Measurements from ENCODE around the gene BCAN. TPM values are rescaled to one million over a fixed set of nuclear protein-coding genes. Genes with fewer than 3 reads are reported as not detected.

The BCAN gene
- total and polyA plus RNA-seq, 2 of the 8 experiments (the other 6 are each of a cell fraction or from before 2014, with no cell fraction given) = 4.5 to 24.0 TPM

DNA sequence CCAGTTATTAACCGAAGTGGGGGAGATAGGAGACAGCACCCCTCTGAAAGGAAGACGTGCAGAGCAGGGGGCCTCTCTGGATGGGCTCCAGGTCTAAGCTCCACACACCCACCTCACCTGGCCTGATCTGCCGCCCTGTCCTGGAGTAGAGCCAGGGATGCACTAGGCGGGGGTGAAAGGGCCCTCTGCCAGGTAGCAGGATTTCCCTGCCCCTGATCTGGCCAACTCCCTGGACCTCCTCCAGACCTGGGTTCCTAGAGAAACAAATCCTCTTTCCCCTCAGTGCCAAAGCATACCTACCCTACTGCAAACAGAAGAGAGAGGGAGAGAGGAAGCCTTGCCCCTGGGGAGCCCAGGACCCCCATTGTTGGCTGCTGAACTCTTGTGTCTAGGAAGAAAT is 61.4 kb downstream of the BCAN start:
- Histone ChIP-seq H3K9me3 (ENCODE audit: insufficient read depth in 2 of 2, low read depth in 1 of 2, low read length in 1 of 2) (no peaks in the 10 kb centered on the region), H3K4me1 (replicated peaks in 1 of 4; ENCODE audit: control insufficient read depth in 3 of 4, insufficient read depth in 4 of 4, low read length in 3 of 4) (peaks cover 15 to 32% (median 22%) of the 10 kb centered on the region in 4 experiments), H2AFZ (ENCODE audit: low read length) (no peak overlapping the region), H3K18ac (ENCODE audit: extremely low read depth, low read length) (peak overlapping the region; percentile 24; the same call in 1 of the 2 replicates), H3K4ac (replicated peaks; ENCODE audit: insufficient read length, low read depth, low read length) (no peak overlapping the region), H3K56ac (replicated peaks; ENCODE audit: insufficient read length, low read depth, low read length) (no peak overlapping the region), H2BK20ac (ENCODE audit: low read length) (no peak overlapping the region), H3K23ac (ENCODE audit: insufficient read length) (no peak overlapping the region), H3K79me1 (ENCODE audit: low read depth, low read length) (peaks cover 4% of the 10 kb centered on the region; the same call in 1 of the 2 replicates), H3K4me2 (ENCODE audit: insufficient read depth in 1 of 2, low read depth in 2 of 2, low read length in 2 of 2) (peak overlapping the region; percentile 77 to 94), H2BK15ac (ENCODE audit: low read length) (no peak overlapping the region), H3K9ac (replicated peaks in 1 of 4; ENCODE audit: extremely low read depth in 1 of 4, low read depth in 3 of 4, low read length in 3 of 4) (no peak overlapping the region), H4K5ac (ENCODE audit: insufficient read length, low read depth, low read length) (no peak overlapping the region), H3K23me2 (ENCODE audit: low read depth, low read length) (peaks cover 31% of the 10 kb centered on the region; the same call in 1 of the 2 replicates), H3K27me3 (replicated peaks in 1 of 4; ENCODE audit: control insufficient read depth in 3 of 4, extremely low read depth in 1 of 4, insufficient read depth in 3 of 4, low read length in 3 of 4) (peaks cover 0 to 19% (median 8%) of the 10 kb centered on the region in 4 experiments; a peak in 4 of 7 replicates), H4K91ac (replicated peaks; ENCODE audit: insufficient read length, low read length) (no peak overlapping the region), H2AK5ac (ENCODE audit: low read depth, low read length) (no peak overlapping the region), H3K14ac (ENCODE audit: insufficient read length) (no peak overlapping the region), H2BK5ac (ENCODE audit: low read depth, low read length) (no peak overlapping the region), H3K79me2 (ENCODE audit: control insufficient read depth in 1 of 2, insufficient read depth in 2 of 2, low read length in 2 of 2) (peaks cover 7 to 24% of the 10 kb centered on the region in 2 experiments; a peak in 2 of 4 replicates), H4K8ac (ENCODE audit: extremely low read depth, insufficient read depth, low read length) (no peak overlapping the region), H3K4me3 (ENCODE audit: extremely low read depth in 1 of 4, insufficient read depth in 2 of 4, low read depth in 3 of 4, low read length in 4 of 4) (peak overlapping the region; percentile 50 to 80 (median 70); a peak in 5 of 8 replicates), H4K20me1 (replicated peaks in 1 of 2; ENCODE audit: control insufficient read depth in 1 of 2, insufficient read depth in 2 of 2, low read length in 2 of 2) (peaks cover 6 to 14% of the 10 kb centered on the region in 2 experiments), H3K36me3 (ENCODE audit: control insufficient read depth in 2 of 4, insufficient read depth in 4 of 4, low read length in 3 of 4) (peaks cover 14 to 38% (median 26%) of the 10 kb centered on the region in 4 experiments), H3K27ac (ENCODE audit: low read depth, low read length) (no peak overlapping the region), H2BK120ac (replicated peaks; ENCODE audit: low read depth, low read length) (no peak overlapping the region), H2BK12ac (ENCODE audit: low read depth, low read length) (no peak overlapping the region)
- DNase-seq (ENCODE audit: low read depth in 1 of 2, low spot score in 2 of 2) = no peak
- ChIA-PET POLR2A (ENCODE audit: partially characterized antibody) (interaction anchor here (1.4 to 16.9 kb wide), 4 partner anchors 10 to 35 kb away, joined by 4 to 530 read pairs (median 100); partner anchors contain the start of genes ISG20L2, METTL25B and NES), CTCF (ENCODE audit: partially characterized antibody) (interaction anchor here (1.1 to 66.0 kb wide), 8 partner anchors 2 to 190 kb away, joined by 3 to 4284 read pairs (median 4); partner anchors contain the start of genes CRABP2, HDGF, ISG20L2 and METTL25B)
- no peak for FAIRE-seq
- WGBS, 2 experiments (ENCODE audit: extremely low coverage in 1 of 2, insufficient coverage in 1 of 2, insufficient read length in 1 of 2, insufficient replicate concordance in 2 of 2, low coverage in 1 of 2, low lambda C conversion rate in 2 of 2, missing lambda C conversion rate in 1 of 2) = 82% methylated on average over 4 of the region's 4 CpGs; no CpG with 5 or more reads in 1 of the 2 experiments
- TF ChIP-seq NANOG (IDR thresholded peaks at IDR 0.05; ENCODE audit: insufficient read depth, low read depth, low read length, poor library complexity, severe bottlenecking) (no peak), EP300 (IDR thresholded peaks at IDR 0.05; ENCODE audit: borderline replicate concordance in 1 of 2, low read depth in 2 of 2, low read length in 2 of 2) (no peak), MAFK (IDR thresholded peaks at IDR 0.05; ENCODE audit: low read depth, low read length) (no peak), SAP30 (IDR thresholded peaks at IDR 0.05; ENCODE audit: insufficient read depth, insufficient replicate concordance, low read length) (no peak), SP4 (IDR thresholded peaks at IDR 0.05; ENCODE audit: low read length) (no peak), TEAD4 (IDR thresholded peaks at IDR 0.05; ENCODE audit: low read depth, low read length) (no peak), POU5F1 (IDR thresholded peaks at IDR 0.05; ENCODE audit: low read depth, low read length) (no peak), CREB1 (IDR thresholded peaks at IDR 0.05) (no peak), RBBP5 (IDR thresholded peaks at IDR 0.05; ENCODE audit: borderline replicate concordance, low read depth, low read length) (no peak), TCF12 (IDR thresholded peaks at IDR 0.05; ENCODE audit: low read depth, low read length) (no peak)
- TF ChIP-seq, protein P1, sequence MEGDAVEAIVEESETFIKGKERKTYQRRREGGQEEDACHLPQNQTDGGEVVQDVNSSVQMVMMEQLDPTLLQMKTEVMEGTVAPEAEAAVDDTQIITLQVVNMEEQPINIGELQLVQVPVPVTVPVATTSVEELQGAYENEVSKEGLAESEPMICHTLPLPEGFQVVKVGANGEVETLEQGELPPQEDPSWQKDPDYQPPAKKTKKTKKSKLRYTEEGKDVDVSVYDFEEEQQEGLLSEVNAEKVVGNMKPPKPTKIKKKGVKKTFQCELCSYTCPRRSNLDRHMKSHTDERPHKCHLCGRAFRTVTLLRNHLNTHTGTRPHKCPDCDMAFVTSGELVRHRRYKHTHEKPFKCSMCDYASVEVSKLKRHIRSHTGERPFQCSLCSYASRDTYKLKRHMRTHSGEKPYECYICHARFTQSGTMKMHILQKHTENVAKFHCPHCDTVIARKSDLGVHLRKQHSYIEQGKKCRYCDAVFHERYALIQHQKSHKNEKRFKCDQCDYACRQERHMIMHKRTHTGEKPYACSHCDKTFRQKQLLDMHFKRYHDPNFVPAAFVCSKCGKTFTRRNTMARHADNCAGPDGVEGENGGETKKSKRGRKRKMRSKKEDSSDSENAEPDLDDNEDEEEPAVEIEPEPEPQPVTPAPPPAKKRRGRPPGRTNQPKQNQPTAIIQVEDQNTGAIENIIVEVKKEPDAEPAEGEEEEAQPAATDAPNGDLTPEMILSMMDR (IDR thresholded peaks at IDR 0.05; ENCODE audit: control extremely low read depth in 1 of 3, insufficient read depth in 1 of 3, low read depth in 1 of 3, low read length in 3 of 3) = no peak

Measured in H1 (cell line).